ENCODE measurements around the gene TMEM175.
"Not testable (repeated sequence)": the region's sequence is repeated elsewhere in the genome, so short reads cannot be mapped to it uniquely, and the experiment has no call there.

TMEM175 gene

GRCh38 chr4:970854-971520, 38.7 kb downstream of the TMEM175 start:
- DNase-seq (ENCODE audit: low read depth, low spot score): no peak

- DNase-seq (ENCODE audit: low read depth, low spot score): no peak
Measured at GRCh38 chr4:971666-972500, 39.6 kb downstream of the TMEM175 start.

GRCh38 chr4:972651-973424, 40.6 kb downstream of the TMEM175 start:
- peak; percentile 56 for DNase-seq (ENCODE audit: low read depth, low spot score)

- peak; percentile 94 for DNase-seq (ENCODE audit: low read depth, low spot score)
Measured at GRCh38 chr4:973431-974397, 41.5 kb downstream of the TMEM175 start, which contains the start of gene DGKQ. Gene DGKQ (minus strand): TSS chr4:973569. CDS start chr4:973482, 87 bp downstream.

- DNase-seq (ENCODE audit: low read depth, low spot score): no peak
Measured at GRCh38 chr4:974668-975067, 42.4 kb downstream of the TMEM175 start.

GRCh38 chr4:976016-976415, 43.8 kb downstream of the TMEM175 start:
- DNase-seq (ENCODE audit: low read depth, low spot score): not testable (repeated sequence)

- no peak for DNase-seq (ENCODE audit: low read depth, low spot score)
Measured at GRCh38 chr4:978957-979701, 46.9 kb downstream of the TMEM175 start.

- no peak for DNase-seq (ENCODE audit: low read depth, low spot score)
Measured at GRCh38 chr4:982291-982690, 50.0 kb downstream of the TMEM175 start.

- no peak for DNase-seq (ENCODE audit: low read depth, low spot score)
Measured at GRCh38 chr4:982814-983213, 50.6 kb downstream of the TMEM175 start.

- no peak for DNase-seq (ENCODE audit: low read depth, low spot score)
Measured at GRCh38 chr4:984336-985054, 52.2 kb downstream of the TMEM175 start.

GRCh38 chr4:985123-985830, 53.0 kb downstream of the TMEM175 start:
- peak; percentile 50 for DNase-seq (ENCODE audit: low read depth, low spot score)

- DNase-seq (ENCODE audit: low read depth, low spot score): no peak
Measured at GRCh38 chr4:986428-986878, 54.2 kb downstream of the TMEM175 start.

- DNase-seq (ENCODE audit: low read depth, low spot score): peak; percentile 87
Measured at GRCh38 chr4:986879-987623, 54.8 kb downstream of the TMEM175 start, which contains the start of gene IDUA. Gene IDUA (plus strand): TSS chr4:987044. CDS start chr4:987085, 41 bp downstream.

GRCh38 chr4:987624-988513, 55.6 kb downstream of the TMEM175 start:
- no peak for DNase-seq (ENCODE audit: low read depth, low spot score)

GRCh38 chr4:988726-989721, 56.8 kb downstream of the TMEM175 start:
- no peak for DNase-seq (ENCODE audit: low read depth, low spot score)
